Esophagus muscularis mucosa (tissue), 4 donors: ENCODE measurements around the gene NNAT.

Source experiments
- EP300 ChIP-seq: sonication (generic); formaldehyde crosslinking; IDR thresholded peaks from one replicate; pipeline ENCODE4 v1.6.1; 2017; ENCODE audit warnings: antibody characterized with exemption
- POLR2A ChIP-seq: fragments of 450-650 bp; IDR thresholded peaks from one replicate; pipeline ENCODE4 v1.6.1; 2017; ENCODE audit warnings: antibody characterized with exemption, moderate library complexity, mild to moderate bottlenecking, low read depth
- POLR2AphosphoS5 ChIP-seq, 2 donors: sonication (generic); formaldehyde crosslinking; IDR thresholded peaks; one replicate each; pipeline ENCODE4 v1.6.1; 2017; ENCODE audit warnings: antibody characterized with exemption in 2 of 2
- TF ChIP-seq, protein P1 (sequence below), 3 experiments: fragments of 200-600 bp in 2 of 3; fragments of 450-650 bp in 1 of 3; sonication (generic) in 2 of 3; IDR thresholded peaks; one replicate each; pipeline ENCODE4 v1.5.1; 2017 to 2019; ENCODE audit warnings: antibody characterized with exemption in 3 of 3, mild to moderate bottlenecking in 2 of 3, moderate library complexity in 1 of 3

DNA sequence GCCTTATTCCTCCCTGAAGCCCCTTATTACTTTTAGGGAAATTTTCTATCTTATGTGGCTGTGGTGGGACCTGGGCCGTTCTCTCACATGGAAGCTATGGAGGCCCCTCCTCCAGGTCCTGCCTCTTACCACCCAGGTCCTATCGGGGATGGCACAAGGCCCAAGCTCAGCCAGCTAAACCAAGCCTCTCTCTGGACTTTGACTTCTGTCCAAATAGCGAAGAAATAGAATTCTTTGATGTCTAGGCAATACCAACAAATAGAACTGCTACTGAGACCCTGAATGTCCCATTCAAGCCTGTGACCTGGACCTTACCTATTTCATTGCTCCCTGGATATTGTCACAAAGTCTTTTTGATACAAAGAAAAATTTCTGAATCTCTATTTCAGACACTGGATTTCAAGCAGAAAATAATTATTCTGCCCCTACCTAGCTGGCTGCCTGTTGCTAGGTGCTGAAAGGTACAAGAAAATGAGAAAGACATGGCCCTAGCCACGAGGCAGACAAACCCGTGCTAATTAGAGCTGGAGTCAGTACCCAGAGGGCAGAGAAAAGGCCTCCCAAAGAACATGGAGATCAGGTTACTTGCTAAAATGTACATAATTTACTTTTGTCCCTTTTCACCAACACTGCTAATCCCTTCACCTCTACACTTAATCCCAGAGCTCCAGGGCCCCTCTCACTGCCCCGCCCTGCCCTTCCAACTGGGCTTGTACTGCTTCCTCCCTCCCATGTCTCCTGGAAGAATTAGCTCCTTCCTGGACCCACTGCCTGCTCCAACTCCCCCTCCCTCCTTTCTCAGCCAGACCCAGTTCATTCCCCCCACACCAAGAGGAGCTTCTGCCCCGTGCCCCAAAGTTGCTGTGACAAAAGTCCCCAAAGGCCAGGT, 15.5 kb upstream of the NNAT start:
- TF ChIP-seq POLR2A (no peak), POLR2AphosphoS5 (IDR thresholded peaks at IDR 0.05) (no peak), EP300 (no peak)
- TF ChIP-seq, protein P1, sequence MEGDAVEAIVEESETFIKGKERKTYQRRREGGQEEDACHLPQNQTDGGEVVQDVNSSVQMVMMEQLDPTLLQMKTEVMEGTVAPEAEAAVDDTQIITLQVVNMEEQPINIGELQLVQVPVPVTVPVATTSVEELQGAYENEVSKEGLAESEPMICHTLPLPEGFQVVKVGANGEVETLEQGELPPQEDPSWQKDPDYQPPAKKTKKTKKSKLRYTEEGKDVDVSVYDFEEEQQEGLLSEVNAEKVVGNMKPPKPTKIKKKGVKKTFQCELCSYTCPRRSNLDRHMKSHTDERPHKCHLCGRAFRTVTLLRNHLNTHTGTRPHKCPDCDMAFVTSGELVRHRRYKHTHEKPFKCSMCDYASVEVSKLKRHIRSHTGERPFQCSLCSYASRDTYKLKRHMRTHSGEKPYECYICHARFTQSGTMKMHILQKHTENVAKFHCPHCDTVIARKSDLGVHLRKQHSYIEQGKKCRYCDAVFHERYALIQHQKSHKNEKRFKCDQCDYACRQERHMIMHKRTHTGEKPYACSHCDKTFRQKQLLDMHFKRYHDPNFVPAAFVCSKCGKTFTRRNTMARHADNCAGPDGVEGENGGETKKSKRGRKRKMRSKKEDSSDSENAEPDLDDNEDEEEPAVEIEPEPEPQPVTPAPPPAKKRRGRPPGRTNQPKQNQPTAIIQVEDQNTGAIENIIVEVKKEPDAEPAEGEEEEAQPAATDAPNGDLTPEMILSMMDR (IDR thresholded peaks at IDR 0.05), result no peak
